ENCODE measurements around the gene TMEM184C.

Gene TMEM184C

DNA sequence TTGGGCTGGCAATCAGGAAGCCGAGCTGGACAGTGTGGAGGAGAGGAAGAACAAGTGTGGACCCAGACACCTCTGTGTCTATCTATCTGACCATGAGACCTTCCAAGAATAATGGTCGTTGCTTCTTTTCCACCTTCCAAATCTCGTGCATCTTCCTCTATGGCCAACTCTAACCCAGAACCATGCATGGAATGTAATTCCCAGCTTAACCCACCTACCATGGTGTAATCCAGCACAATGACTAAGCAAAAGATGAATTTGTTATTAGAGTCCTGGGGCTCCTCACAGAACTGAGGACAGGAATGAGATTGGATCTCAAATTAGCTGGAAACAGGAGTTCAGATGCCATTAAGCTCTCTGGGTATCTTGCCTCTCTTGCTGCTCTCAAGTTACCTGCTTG lies 17.4 kb upstream of the TMEM184C start:
- no peak for DNase-seq (ENCODE audit: low read depth in 2 of 2)

GRCh38 chr4:147605499-147605898 lies 11.7 kb upstream of the TMEM184C start:
- DNase-seq (ENCODE audit: low read depth in 2 of 2) = no peak

GRCh38 chr4:147607471-147607870 lies 9.7 kb upstream of the TMEM184C start:
- DNase-seq (ENCODE audit: low read depth in 2 of 2) = no peak

GRCh38 chr4:147610686-147611085 lies 6.5 kb upstream of the TMEM184C start:
- no peak for DNase-seq (ENCODE audit: low read depth in 2 of 2)

GRCh38 chr4:147616849-147617172 lies 386 bp upstream of the TMEM184C start:
- no peak for DNase-seq (ENCODE audit: low read depth in 2 of 2)

GRCh38 chr4:147617841-147618691 lies 869 bp downstream of the TMEM184C start:
- no peak for DNase-seq (ENCODE audit: low read depth in 2 of 2)

DNA sequence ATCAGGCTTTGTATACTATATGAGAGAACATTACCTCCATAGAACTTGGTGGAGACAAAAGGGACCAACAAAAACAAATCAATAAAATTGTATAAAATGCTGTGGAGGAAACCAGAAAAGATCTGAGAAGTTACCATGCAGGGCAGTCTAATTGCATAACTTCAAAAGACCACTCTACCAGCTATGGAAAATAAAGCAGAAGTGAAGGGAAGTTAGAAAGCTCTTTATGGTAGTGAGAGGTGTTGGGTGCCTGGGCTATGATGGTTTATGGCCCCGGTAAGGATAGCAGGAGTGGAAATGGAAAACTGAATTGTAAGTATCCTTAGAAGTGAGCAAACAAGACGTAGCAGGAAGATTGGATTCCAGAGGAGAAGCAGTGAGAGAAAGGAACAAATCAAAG lies 3.1 kb downstream of the TMEM184C start:
- DNase-seq (ENCODE audit: low read depth in 2 of 2) = no peak

- no peak for DNase-seq (ENCODE audit: low read depth in 2 of 2)
These were observed 8.5 kb downstream of the TMEM184C start for GRCh38 chr4:147625733-147626132.

- no peak for DNase-seq (ENCODE audit: low read depth in 2 of 2)
These were observed 9.7 kb downstream of the TMEM184C start for GRCh38 chr4:147626903-147627302.

GRCh38 chr4:147628415-147628814 lies 11.2 kb downstream of the TMEM184C start:
- DNase-seq (ENCODE audit: low read depth in 2 of 2) = no peak

DNA sequence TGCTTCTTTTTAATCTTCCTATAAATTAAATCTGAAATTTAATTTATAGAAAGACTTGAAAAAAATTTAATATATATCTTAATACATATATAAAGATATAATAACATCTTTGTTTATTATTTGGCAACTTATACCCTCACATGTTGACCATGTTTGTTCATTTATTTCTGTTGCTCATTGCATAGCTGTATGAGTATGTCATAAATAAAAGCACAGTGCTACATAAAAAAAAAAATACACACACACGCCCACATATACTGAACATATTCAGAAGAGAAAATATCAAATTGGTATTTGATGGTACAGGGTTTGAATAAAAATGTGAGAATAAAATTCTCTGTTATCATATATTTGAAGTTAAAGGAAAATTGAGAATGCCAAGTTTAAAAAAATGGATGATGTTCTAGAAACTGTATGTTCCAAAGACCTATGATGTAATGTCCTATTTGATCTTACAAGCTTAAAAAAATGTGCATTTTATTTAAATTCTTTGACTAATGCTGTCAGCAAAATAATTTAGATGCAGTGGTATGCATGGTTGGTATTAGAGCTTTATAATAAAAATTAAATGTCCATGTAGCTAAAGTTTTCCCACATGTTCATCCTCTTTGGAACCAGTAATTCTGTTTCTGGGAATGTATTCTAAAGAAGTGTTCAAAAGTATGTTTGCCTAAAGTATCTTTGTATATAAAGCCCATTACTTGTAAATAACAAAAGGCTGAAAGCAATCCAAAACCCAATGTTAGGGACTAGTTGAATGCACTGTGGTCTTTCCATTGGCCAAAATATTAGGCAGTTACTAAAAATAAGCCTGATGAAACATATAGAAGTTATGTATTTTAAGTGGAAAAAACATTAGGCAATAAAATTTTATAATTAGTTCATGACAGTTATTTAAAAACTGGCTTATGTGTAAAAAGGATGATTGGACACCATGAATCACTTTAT lies 12.9 kb downstream of the TMEM184C start:
- no peak for DNase-seq (ENCODE audit: low read depth in 2 of 2)

GRCh38 chr4:147633113-147633512 lies 15.9 kb downstream of the TMEM184C start:
- no peak for DNase-seq (ENCODE audit: low read depth in 2 of 2)

- DNase-seq (ENCODE audit: low read depth in 2 of 2) = no peak
These were observed 16.4 kb downstream of the TMEM184C start for GRCh38 chr4:147633643-147634042.

DNA sequence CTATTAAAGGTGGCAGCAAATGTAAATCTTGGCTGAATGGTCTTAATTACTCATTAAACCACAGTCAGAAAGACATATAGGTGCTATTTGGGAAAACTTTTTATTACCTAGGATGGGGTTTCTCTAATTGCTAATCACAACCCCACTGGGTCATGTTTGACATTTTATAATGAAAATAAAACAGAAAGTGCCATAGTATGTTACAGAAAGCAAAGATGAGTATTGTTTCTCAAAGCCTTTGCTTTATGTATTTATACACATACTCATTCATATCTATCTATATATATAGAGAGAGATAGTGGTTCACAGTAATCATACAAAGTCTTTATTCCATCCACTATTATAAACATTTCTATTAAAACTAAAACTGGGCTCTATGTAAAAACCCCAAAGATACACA lies 18.2 kb downstream of the TMEM184C start:
- DNase-seq (ENCODE audit: low read depth in 2 of 2) = no peak

- DNase-seq (ENCODE audit: low read depth in 2 of 2) = no peak
These were observed 21.2 kb downstream of the TMEM184C start for GRCh38 chr4:147638365-147638764.

DNA sequence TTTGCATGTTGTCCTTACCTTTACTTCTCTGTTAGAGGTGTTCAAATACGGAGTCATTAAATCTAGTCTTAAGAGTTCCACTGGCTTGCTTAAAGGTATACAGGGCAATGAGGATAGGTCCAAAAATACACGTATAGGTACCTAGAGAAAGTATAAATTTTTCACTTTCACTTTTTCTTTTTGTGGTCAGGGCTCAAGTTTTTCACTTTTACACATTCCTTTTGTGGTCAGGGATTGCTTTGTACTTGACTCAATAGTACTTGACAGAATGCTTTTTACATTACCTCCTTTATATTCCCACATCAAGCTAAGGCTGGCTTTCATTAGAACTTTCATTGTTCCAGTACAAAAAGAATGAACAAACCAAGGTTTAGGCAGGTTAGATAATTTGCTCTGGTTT lies 21.7 kb downstream of the TMEM184C start:
- no peak for DNase-seq (ENCODE audit: low read depth in 2 of 2)

- DNase-seq (ENCODE audit: low read depth in 2 of 2) = no peak
These were observed 22.2 kb downstream of the TMEM184C start for GRCh38 chr4:147639388-147639787.

- no peak for DNase-seq (ENCODE audit: low read depth in 2 of 2)
These were observed 23.1 kb downstream of the TMEM184C start for GRCh38 chr4:147640331-147640730.

DNA sequence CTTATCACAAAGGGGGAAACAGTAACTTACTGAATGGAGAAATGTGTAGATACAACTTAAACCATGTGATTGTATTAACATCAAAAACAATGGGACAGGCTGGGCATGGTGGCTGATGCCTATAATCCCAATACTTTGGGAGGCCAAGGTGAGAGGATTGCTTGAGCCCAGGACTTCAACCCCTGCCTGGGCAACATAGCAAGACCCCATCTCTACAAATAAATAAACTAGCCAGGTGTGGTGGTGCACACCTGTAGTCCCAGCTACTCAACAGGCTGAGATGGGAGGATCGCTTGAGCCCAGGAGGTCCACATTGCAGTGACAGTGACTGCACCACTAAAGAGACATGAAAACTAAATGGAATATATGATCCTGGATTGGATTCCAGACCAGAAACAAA lies 26.4 kb downstream of the TMEM184C start:
- no peak for DNase-seq (ENCODE audit: low read depth in 2 of 2)

- DNase-seq (ENCODE audit: low read depth in 2 of 2) = no peak
These were observed 27.3 kb downstream of the TMEM184C start for GRCh38 chr4:147644471-147644870.

- DNase-seq (ENCODE audit: low read depth in 2 of 2) = no peak
These were observed 27.9 kb downstream of the TMEM184C start for GRCh38 chr4:147645099-147645498.

DNA sequence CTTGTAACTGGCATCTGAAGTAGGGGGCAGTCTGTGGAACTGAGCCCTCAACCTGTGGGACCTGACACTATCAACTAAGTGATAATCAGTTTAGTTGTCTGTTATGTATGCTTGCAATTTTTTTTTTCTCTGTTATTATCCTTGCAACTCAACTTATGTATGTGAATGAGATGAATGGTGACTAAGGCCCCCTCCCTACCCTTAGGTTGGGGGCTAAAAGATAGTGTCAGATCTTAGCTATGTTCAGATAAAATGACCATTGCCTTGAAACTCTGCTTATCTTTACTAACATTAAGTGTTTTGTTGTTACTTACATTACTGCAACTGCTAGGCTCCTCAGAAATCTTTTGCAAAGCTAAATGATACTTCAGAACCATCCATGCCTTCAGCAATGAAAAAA lies 31.5 kb downstream of the TMEM184C start:
- no peak for DNase-seq (ENCODE audit: low read depth in 2 of 2)

DNA sequence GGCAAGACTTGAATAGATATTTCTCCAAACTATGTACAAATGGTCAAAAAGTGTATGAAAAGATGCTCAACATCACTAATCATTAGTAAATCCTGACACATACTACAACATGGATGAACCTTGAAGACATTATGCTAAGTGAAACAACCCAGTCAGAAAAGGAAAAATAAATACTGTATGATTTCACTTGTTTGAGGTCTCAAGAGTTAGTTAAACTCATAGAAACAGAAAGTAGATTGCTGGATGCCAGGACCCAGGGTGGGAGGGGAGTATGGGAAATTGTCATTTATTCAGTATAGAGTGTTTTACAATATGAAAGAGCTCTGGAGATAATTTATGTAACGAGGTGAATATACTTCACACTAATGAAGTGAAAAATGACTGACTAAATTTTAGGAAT lies 34.4 kb downstream of the TMEM184C start:
- no peak for DNase-seq (ENCODE audit: low read depth in 2 of 2)

Measured in stimulated activated CD8-positive, alpha-beta memory T cell treated with anti-CD3 and anti-CD28 coated beads, Interleukin-7, amount 100 ng/mL, for 1 hour (primary cell).